ENCODE results near the gene NUP214.

DNA sequence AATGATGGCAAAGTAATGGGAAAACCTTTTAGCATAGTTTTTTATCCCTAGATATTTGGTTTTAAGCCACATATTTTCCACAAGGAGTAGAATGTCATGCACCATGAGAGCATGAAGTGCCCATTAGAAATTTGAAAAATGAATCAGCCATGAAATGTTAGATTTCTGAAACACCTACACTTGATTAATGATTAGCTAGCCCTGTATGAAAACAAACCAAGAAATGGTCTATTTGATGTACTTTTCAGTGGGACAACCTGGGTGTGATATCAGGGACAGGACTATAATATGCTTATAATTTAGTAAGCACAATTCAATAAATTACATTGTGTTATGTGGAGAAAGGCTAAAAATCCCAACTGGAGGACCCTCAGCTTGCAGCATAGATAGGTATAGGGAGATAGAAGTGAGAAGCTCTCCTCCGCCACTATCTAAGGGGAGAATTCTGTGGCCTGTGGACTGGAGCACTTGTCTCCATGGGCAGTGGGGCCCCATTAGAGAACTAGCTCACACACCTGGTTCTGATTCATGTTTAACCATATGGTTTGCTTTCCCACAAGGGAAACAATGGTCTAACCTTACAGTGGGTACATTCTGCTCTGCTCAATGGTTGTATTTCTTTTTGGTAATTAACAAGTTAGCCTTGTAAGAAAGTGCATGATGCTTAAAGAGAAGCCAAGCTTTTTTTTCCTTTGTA, 35.2 kb downstream of the NUP214 start:
- TF ChIP-seq, protein P1, sequence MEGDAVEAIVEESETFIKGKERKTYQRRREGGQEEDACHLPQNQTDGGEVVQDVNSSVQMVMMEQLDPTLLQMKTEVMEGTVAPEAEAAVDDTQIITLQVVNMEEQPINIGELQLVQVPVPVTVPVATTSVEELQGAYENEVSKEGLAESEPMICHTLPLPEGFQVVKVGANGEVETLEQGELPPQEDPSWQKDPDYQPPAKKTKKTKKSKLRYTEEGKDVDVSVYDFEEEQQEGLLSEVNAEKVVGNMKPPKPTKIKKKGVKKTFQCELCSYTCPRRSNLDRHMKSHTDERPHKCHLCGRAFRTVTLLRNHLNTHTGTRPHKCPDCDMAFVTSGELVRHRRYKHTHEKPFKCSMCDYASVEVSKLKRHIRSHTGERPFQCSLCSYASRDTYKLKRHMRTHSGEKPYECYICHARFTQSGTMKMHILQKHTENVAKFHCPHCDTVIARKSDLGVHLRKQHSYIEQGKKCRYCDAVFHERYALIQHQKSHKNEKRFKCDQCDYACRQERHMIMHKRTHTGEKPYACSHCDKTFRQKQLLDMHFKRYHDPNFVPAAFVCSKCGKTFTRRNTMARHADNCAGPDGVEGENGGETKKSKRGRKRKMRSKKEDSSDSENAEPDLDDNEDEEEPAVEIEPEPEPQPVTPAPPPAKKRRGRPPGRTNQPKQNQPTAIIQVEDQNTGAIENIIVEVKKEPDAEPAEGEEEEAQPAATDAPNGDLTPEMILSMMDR (IDR thresholded peaks at IDR 0.05; ENCODE audit: low read depth, low read length, poor library complexity, severe bottlenecking): no peak
- TF ChIP-seq EZH2phosphoT487 (IDR thresholded peaks at IDR 0.05; ENCODE audit: borderline replicate concordance, low read length): no peak
